Measurements from ENCODE around the gene NRG3.

NRG3 gene

GRCh38 chr10:82472406-82473335 is 597.7 kb downstream of the NRG3 start:
- Mint-ChIP-seq H3K4me1 (no peaks in the 10 kb centered on the region), H3K27ac (no peak overlapping the region), H3K9me3 (peaks cover 22% of the 10 kb centered on the region), H3K4me3 (no peak overlapping the region), H3K36me3 (no peaks in the 10 kb centered on the region)
- DNase-seq (ENCODE audit: low spot score in 2 of 2): no peak
- ATAC-seq: no peak

- Mint-ChIP-seq H3K36me3 (no peaks in the 10 kb centered on the region), H3K4me1 (no peaks in the 10 kb centered on the region), H3K4me3 (no peak overlapping the region), H3K9me3 (peaks cover 28% of the 10 kb centered on the region), H3K27ac (no peak overlapping the region)
- no peak for ATAC-seq
- no peak for DNase-seq (ENCODE audit: low spot score in 2 of 2)
These were observed 602.8 kb downstream of the NRG3 start for GRCh38 chr10:82477776-82478175.

GRCh38 chr10:82492647-82493046 is 617.7 kb downstream of the NRG3 start:
- H3K36me3 Mint-ChIP-seq: no peaks in the 10 kb centered on the region
- DNase-seq (ENCODE audit: low spot score in 2 of 2) (no peak), ATAC-seq (no peak)
- no peaks in the 10 kb centered on the region for H3K4me1 Mint-ChIP-seq
- no peak overlapping the region for H3K27ac Mint-ChIP-seq
- peaks cover 24% of the 10 kb centered on the region for H3K9me3 Mint-ChIP-seq
- no peak overlapping the region for H3K4me3 Mint-ChIP-seq

DNA sequence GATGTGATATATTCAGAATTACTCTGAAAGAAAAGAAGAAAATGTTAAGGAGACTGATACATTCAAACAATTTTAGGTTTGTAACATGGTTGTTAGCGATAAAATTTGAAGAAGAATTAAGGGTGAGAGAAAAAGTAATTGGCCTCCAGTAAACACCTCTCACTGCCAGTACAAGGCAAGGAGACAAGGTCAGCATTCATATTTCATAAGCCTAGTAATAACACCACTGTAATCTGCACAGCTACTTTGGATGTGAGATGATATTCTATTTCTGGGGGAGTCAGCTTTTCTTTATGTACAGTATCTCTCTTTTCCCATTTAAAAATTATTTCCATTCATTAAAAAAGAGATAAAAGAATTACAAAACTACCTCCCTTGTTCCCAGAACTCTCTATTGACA is 621.1 kb downstream of the NRG3 start:
- Mint-ChIP-seq H3K9me3 (peaks cover 22% of the 10 kb centered on the region), H3K36me3 (no peaks in the 10 kb centered on the region), H3K27ac (no peak overlapping the region), H3K4me1 (no peaks in the 10 kb centered on the region), H3K4me3 (no peak overlapping the region)
- no peak for ATAC-seq
- DNase-seq (ENCODE audit: low spot score in 2 of 2): no peak

DNA sequence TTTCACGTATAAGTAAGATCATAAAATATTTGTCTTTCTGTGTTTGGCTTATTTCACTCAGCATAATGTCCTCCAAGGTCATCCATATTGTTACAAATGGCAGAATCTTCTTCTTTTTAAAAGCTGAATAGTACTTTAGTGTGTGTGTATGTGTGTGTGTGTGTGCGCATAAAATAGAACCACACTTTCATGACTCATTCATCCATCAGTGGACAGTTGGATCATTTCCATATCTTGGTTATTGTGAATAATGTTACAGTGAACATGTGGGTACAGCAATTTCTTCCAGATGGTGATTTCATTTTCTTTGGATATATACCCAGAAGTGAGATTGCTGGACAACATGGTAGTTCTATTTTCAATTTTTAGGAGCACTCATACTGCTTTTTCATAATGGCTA is 622.4 kb downstream of the NRG3 start:
- H3K36me3 Mint-ChIP-seq: no peaks in the 10 kb centered on the region
- peaks cover 21% of the 10 kb centered on the region for H3K9me3 Mint-ChIP-seq
- H3K4me1 Mint-ChIP-seq: no peaks in the 10 kb centered on the region
- H3K27ac Mint-ChIP-seq: no peak overlapping the region
- H3K4me3 Mint-ChIP-seq: no peak overlapping the region
- DNase-seq (ENCODE audit: low spot score in 2 of 2) (no peak), ATAC-seq (no peak)

GRCh38 chr10:82498976-82499375 is 624.0 kb downstream of the NRG3 start:
- DNase-seq (ENCODE audit: low spot score in 2 of 2): no peak
- no peak for ATAC-seq
- Mint-ChIP-seq H3K4me3 (no peak overlapping the region), H3K36me3 (no peaks in the 10 kb centered on the region), H3K4me1 (no peaks in the 10 kb centered on the region), H3K27ac (no peak overlapping the region), H3K9me3 (peaks cover 18% of the 10 kb centered on the region)

DNA sequence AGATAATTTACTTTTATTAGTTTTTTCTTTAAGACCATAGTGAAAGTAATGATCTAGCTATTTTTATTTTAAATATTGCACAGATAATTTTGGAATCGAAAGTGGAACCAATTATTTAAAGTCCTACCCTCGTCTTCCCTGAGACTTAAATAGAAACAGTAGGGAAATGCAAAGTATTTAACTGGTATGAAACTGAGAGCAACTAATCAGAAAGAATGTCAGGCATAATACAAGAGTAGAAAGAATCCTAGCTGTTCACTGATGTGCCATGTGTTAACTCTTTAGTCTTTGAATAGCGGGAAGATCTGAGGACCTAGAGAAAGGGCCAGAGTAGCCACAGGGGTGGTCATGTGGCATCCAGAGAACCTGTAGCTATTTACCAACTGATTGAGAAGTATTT is 630.0 kb downstream of the NRG3 start:
- ATAC-seq (no peak), DNase-seq (ENCODE audit: low spot score in 2 of 2) (no peak)
- H3K27ac Mint-ChIP-seq: no peak overlapping the region
- H3K4me3 Mint-ChIP-seq: no peak overlapping the region
- H3K9me3 Mint-ChIP-seq: peaks cover 14% of the 10 kb centered on the region
- no peaks in the 10 kb centered on the region for H3K4me1 Mint-ChIP-seq
- no peaks in the 10 kb centered on the region for H3K36me3 Mint-ChIP-seq

DNA sequence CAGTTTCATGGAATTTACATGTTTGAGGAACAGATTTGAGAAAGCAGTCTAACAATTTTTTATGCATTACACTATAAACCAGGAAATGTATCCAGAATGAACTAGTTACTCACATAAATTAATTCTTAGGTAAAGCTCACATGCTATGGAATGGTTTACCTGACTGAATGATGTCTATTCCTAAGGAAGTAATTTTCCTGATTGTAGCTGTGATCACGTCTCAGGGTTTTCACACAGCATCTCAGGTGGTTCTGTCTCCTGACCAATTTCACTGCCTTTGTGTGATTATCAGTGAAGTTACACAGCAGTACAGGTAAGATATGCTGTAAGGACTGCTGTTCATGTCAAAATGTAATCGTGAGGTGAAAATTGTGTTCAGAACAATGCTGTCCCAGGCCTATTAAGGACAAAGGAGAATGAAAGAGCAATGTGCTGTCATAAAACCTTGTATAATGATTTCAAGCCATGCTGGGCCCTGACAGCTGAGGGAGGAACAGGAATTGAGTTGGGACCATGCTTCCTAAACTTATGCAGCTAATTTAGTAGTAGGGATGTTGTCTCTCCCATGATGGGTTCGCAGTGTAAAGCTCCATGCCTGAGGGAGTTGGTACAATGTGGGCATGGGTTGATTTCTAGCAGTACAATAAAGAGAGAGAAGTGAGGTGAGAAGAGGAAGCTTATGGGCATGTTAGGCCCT is 631.8 kb downstream of the NRG3 start:
- Mint-ChIP-seq H3K9me3 (peaks cover 17% of the 10 kb centered on the region), H3K27ac (no peak overlapping the region), H3K36me3 (no peaks in the 10 kb centered on the region), H3K4me3 (no peak overlapping the region), H3K4me1 (no peaks in the 10 kb centered on the region)
- DNase-seq (ENCODE audit: low spot score in 2 of 2): no peak
- ATAC-seq: no peak

DNA sequence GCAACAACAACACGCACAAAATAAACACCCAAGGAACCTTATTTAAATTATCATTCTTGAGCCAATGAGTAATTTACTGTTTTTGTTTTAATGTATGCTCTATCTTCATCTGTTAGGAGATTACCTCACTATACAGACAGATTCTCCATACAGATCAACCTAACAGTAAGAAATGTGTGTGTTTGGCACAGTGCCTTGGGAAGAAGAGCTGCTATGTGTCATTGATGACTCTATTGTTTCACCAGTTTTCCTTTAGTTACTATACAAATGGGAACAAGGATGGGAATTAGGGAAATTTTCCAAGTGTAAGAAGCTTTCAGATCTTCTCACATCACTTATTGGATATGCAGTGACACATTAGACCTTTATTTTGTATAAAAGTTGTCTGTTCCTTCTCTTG is 640.3 kb downstream of the NRG3 start:
- H3K9me3 Mint-ChIP-seq: peaks cover 14% of the 10 kb centered on the region
- H3K4me1 Mint-ChIP-seq: no peaks in the 10 kb centered on the region
- no peak overlapping the region for H3K4me3 Mint-ChIP-seq
- no peaks in the 10 kb centered on the region for H3K36me3 Mint-ChIP-seq
- DNase-seq (ENCODE audit: low spot score in 2 of 2): no peak
- no peak overlapping the region for H3K27ac Mint-ChIP-seq
- no peak for ATAC-seq

DNA sequence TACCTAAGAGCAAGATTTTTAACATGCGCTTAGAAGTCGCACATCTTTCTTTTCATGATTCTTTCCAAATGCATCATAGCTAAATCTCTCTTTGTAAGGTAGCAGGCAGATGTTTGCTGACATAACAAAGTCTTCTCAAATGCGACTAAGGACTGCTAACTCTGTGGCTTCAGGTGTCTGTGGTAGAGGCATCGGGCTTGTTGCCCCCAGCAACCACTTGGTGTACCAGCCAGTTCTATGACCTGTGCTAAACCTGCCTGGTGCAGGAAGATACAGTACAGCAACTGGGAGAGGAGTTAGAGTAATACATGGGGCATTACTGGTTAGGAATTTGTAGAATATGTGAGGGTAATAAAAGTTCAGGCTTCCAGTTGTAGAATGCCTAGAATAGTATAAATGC is 654.1 kb downstream of the NRG3 start:
- no peaks in the 10 kb centered on the region for H3K36me3 Mint-ChIP-seq
- H3K27ac Mint-ChIP-seq: no peak overlapping the region
- no peaks in the 10 kb centered on the region for H3K4me1 Mint-ChIP-seq
- ATAC-seq (no peak), DNase-seq (ENCODE audit: low spot score in 2 of 2) (no peak)
- H3K4me3 Mint-ChIP-seq: no peak overlapping the region
- peaks cover 16% of the 10 kb centered on the region for H3K9me3 Mint-ChIP-seq

DNA sequence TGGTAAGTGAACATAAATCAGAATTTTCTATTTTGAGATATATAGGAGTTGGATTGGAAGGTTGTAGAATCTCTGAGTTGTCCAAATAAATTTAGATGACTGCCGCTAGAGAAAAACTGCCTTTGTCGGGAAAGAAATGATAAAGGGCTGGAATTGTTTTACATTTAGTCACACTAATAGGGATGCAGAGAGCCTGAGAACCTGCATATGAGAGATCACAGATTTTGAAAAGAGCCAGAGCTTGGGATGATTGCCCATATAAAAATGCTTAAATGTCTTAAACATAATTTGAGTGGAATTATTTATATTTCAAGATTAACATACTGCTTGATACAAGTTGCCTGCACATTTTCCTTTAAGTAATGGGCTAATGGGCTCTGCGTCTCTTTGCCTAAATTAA is 660.5 kb downstream of the NRG3 start:
- no peak for ATAC-seq
- Mint-ChIP-seq H3K36me3 (no peaks in the 10 kb centered on the region), H3K9me3 (peaks cover 10% of the 10 kb centered on the region), H3K4me3 (no peak overlapping the region), H3K4me1 (no peaks in the 10 kb centered on the region), H3K27ac (no peak overlapping the region)
- DNase-seq (ENCODE audit: low spot score in 2 of 2): no peak

- Mint-ChIP-seq H3K4me3 (no peak overlapping the region), H3K36me3 (no peaks in the 10 kb centered on the region), H3K27ac (no peak overlapping the region), H3K4me1 (no peaks in the 10 kb centered on the region), H3K9me3 (peaks cover 10% of the 10 kb centered on the region)
- no peak for DNase-seq (ENCODE audit: low spot score in 2 of 2)
- no peak for ATAC-seq
These were observed 661.7 kb downstream of the NRG3 start for GRCh38 chr10:82536668-82537067.

DNA sequence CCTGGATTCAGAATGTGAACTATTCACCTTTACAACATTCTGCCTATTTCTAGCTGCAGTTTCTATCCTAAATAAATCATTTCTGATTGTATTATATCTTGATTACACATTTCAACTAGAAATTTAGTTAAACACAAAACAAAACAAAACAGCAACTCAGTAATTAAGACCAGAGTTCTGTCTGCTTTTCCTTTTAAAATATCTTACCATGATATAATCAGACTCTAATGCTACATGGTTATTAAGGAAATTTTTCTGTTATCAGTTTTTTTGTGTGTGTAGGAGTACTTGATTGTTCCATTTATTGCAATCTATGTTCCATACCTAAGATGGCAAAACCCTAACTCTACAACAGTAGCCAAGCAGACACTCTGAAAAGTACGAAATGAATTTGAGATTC is 663.3 kb downstream of the NRG3 start:
- DNase-seq (ENCODE audit: low spot score in 2 of 2): no peak
- no peaks in the 10 kb centered on the region for H3K4me1 Mint-ChIP-seq

GRCh38 chr10:82543631-82544030 is 668.6 kb downstream of the NRG3 start:
- DNase-seq (ENCODE audit: low spot score in 2 of 2) (no peak), ATAC-seq (no peak)
- Mint-ChIP-seq H3K4me3 (no peak overlapping the region), H3K27ac (no peak overlapping the region), H3K9me3 (peaks cover 10% of the 10 kb centered on the region), H3K36me3 (no peaks in the 10 kb centered on the region), H3K4me1 (no peaks in the 10 kb centered on the region)

More for the DNA sequence above, 663.3 kb downstream of the NRG3 start:
- Mint-ChIP-seq H3K36me3 (no peaks in the 10 kb centered on the region), H3K4me3 (no peak overlapping the region), H3K27ac (no peak overlapping the region), H3K9me3 (peaks cover 10% of the 10 kb centered on the region)
- no peak for ATAC-seq

DNA sequence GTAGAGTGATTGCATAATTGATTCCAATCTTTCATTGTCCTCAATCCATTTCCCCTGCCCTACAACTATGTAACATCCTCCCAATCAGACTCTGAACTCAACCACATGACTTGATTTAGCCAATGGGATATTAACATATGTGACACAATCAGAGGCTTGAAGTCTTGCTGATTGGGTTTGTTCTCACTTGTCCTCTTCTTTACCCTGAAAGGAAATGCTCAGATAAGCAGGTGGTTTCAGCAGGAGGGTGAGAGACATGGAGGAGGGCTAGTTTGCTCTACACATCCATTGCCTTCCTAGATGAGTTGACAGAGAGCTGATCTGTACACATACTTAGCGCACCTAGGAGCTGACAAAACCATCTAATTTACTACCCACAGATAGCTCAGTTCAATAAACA is 669.4 kb downstream of the NRG3 start:
- Mint-ChIP-seq H3K27ac (no peak overlapping the region), H3K36me3 (no peaks in the 10 kb centered on the region), H3K4me3 (no peak overlapping the region), H3K9me3 (peaks cover 10% of the 10 kb centered on the region), H3K4me1 (no peaks in the 10 kb centered on the region)
- ATAC-seq (no peak), DNase-seq (ENCODE audit: low spot score in 2 of 2) (no peak)

GRCh38 chr10:82551506-82551905 is 676.5 kb downstream of the NRG3 start:
- no peak for DNase-seq (ENCODE audit: low spot score in 2 of 2)
- Mint-ChIP-seq H3K36me3 (no peaks in the 10 kb centered on the region), H3K9me3 (peaks cover 5% of the 10 kb centered on the region), H3K4me1 (no peaks in the 10 kb centered on the region), H3K4me3 (no peak overlapping the region), H3K27ac (no peak overlapping the region)
- no peak for ATAC-seq
